Measurements from ENCODE around the gene LIMA1.

Gene LIMA1

DNA sequence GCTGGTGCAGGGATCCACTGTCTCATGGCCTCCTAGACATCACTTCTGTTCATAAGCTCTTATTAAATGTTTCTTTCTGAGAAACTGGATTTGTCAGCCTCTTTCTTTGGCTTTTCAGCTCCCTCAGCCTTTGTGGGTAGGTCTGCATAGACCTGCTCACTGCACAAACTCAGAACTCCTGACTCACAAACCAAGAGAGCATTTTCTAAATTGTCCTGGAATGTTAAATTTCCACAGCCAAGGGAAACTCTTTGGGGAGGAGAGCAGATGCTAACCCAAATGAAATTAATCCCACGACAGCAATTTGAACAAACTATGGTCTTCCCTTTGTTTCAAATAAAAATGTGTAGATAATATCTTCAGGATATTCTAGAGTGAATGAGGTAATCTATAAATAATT is 96.6 kb downstream of the LIMA1 start:
- TF ChIP-seq, protein P1, sequence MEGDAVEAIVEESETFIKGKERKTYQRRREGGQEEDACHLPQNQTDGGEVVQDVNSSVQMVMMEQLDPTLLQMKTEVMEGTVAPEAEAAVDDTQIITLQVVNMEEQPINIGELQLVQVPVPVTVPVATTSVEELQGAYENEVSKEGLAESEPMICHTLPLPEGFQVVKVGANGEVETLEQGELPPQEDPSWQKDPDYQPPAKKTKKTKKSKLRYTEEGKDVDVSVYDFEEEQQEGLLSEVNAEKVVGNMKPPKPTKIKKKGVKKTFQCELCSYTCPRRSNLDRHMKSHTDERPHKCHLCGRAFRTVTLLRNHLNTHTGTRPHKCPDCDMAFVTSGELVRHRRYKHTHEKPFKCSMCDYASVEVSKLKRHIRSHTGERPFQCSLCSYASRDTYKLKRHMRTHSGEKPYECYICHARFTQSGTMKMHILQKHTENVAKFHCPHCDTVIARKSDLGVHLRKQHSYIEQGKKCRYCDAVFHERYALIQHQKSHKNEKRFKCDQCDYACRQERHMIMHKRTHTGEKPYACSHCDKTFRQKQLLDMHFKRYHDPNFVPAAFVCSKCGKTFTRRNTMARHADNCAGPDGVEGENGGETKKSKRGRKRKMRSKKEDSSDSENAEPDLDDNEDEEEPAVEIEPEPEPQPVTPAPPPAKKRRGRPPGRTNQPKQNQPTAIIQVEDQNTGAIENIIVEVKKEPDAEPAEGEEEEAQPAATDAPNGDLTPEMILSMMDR (IDR thresholded peaks at IDR 0.05; ENCODE audit: low read depth, low read length, poor library complexity, severe bottlenecking), result no peak
- no peak for TF ChIP-seq EZH2phosphoT487 (IDR thresholded peaks at IDR 0.05; ENCODE audit: borderline replicate concordance, low read length)
- Histone ChIP-seq H3K79me2 (ENCODE audit: control insufficient read depth, low read length) (no peaks in the 10 kb centered on the region), H3K36me3 (ENCODE audit: control insufficient read depth, low read length) (peaks cover 6% of the 10 kb centered on the region), H3F3A (ENCODE audit: control insufficient read depth, insufficient read depth) (no peaks in the 10 kb centered on the region), H3K27me3 (ENCODE audit: control insufficient read depth, low read length) (no peaks in the 10 kb centered on the region), H3K4me2 (ENCODE audit: low read length) (no peak overlapping the region), H3K4me1 (ENCODE audit: control insufficient read depth, low read length) (peaks cover 7% of the 10 kb centered on the region; the same call in 1 of the 2 replicates), H3K27ac (ENCODE audit: low read depth, low read length) (no peak overlapping the region), H3K9me3 (ENCODE audit: control insufficient read depth, insufficient read depth, low read length) (no peaks in the 10 kb centered on the region), H3K9me2 (replicated peaks; ENCODE audit: control insufficient read depth, low read length) (no peaks in the 10 kb centered on the region), H4K20me1 (ENCODE audit: control insufficient read depth, insufficient read depth, low read depth, low read length) (no peaks in the 10 kb centered on the region), H3K4me3 (ENCODE audit: low read length) (no peak overlapping the region)

DNA sequence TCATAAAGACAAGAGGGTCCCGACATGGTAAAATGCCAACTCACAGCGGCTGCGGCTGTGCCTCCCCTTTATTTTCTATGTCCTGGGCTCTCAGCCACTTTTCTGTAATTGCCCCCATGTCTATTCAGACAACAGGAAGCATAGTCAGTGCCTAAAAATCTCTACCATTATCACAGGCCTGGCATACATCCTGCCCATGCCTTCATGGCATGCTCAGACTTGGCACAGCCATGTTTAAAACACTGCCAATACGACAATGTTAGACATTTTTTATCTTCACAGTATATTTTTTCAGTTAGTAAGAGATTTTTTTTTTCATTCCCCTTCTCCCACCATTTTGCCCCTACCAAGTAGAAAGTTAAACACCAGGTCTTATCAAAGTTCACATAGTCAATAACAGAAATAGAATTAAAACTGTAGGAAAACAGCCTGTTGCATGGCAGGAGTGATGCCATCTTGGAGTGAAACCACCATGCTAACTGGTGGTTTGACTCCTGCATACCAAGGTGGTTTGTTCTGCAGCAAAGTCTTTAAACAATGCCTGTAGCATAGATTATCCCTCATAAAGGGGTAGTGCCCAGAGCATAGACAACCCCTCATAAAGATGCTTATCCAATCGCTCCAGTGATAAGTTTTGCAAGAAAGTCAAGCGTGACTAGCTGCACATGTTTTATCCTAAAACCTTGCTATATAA is 97.2 kb downstream of the LIMA1 start:
- no peak overlapping the region for H3K27ac ChIP-seq (ENCODE audit: low read depth, low read length)
- H3K36me3 ChIP-seq (ENCODE audit: control insufficient read depth, low read length), result peaks cover 12% of the 10 kb centered on the region
- H3K4me3 ChIP-seq (ENCODE audit: low read length), result no peak overlapping the region
- H3K9me3 ChIP-seq (ENCODE audit: control insufficient read depth, insufficient read depth, low read length), result no peaks in the 10 kb centered on the region
- no peak for TF ChIP-seq EZH2phosphoT487 (IDR thresholded peaks at IDR 0.05; ENCODE audit: borderline replicate concordance, low read length)
- TF ChIP-seq, protein P1 (IDR thresholded peaks at IDR 0.05; ENCODE audit: low read depth, low read length, poor library complexity, severe bottlenecking), result no peak
- H3K9me2 ChIP-seq (replicated peaks; ENCODE audit: control insufficient read depth, low read length), result no peaks in the 10 kb centered on the region
- H3K27me3 ChIP-seq (ENCODE audit: control insufficient read depth, low read length), result no peaks in the 10 kb centered on the region
- no peak overlapping the region for H3K4me2 ChIP-seq (ENCODE audit: low read length)
- no peaks in the 10 kb centered on the region for H3F3A ChIP-seq (ENCODE audit: control insufficient read depth, insufficient read depth)
- no peaks in the 10 kb centered on the region for H3K79me2 ChIP-seq (ENCODE audit: control insufficient read depth, low read length)
- H3K4me1 ChIP-seq (ENCODE audit: control insufficient read depth, low read length), result peaks cover 7% of the 10 kb centered on the region; the same call in 1 of the 2 replicates
- no peaks in the 10 kb centered on the region for H4K20me1 ChIP-seq (ENCODE audit: control insufficient read depth, insufficient read depth, low read depth, low read length)

DNA sequence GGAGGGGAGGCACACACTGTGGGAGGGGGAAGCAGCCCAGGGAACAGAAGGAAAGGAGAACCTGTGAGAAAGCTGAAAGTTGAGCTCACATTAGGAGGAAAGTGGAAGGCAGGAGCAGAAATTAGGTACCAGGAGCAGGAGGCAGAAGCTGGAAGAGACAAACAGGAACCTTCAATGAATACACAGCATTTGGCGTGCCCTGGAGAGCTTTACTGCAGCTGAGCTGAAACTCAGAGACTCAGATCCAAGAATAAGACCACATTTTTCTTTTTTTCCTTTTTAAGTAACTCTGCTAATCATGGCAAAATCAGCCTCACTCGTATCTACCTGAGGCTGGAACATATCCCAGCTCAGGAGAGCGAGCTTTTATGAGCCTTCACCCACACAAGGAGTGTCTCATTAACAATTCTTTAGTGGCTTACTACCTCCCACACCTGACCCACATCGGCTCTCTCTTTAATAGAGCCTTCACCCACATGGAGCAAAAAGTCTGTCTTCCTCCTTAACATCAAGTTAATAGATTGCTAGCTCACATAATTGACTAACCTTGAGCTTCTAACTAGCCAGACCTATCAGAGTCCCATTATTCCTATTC is 97.9 kb downstream of the LIMA1 start:
- H3K4me2 ChIP-seq (ENCODE audit: low read length), result no peak overlapping the region
- no peak overlapping the region for H3K27ac ChIP-seq (ENCODE audit: low read depth, low read length)
- H3K9me2 ChIP-seq (replicated peaks; ENCODE audit: control insufficient read depth, low read length), result no peaks in the 10 kb centered on the region
- peaks cover 16% of the 10 kb centered on the region for H3K36me3 ChIP-seq (ENCODE audit: control insufficient read depth, low read length)
- peaks cover 7% of the 10 kb centered on the region; the same call in 1 of the 2 replicates for H3K4me1 ChIP-seq (ENCODE audit: control insufficient read depth, low read length)
- no peaks in the 10 kb centered on the region for H3F3A ChIP-seq (ENCODE audit: control insufficient read depth, insufficient read depth)
- H4K20me1 ChIP-seq (ENCODE audit: control insufficient read depth, insufficient read depth, low read depth, low read length), result no peaks in the 10 kb centered on the region
- no peaks in the 10 kb centered on the region for H3K27me3 ChIP-seq (ENCODE audit: control insufficient read depth, low read length)
- no peaks in the 10 kb centered on the region for H3K79me2 ChIP-seq (ENCODE audit: control insufficient read depth, low read length)
- TF ChIP-seq, protein P1 (IDR thresholded peaks at IDR 0.05; ENCODE audit: low read depth, low read length, poor library complexity, severe bottlenecking), result no peak
- TF ChIP-seq EZH2phosphoT487 (IDR thresholded peaks at IDR 0.05; ENCODE audit: borderline replicate concordance, low read length), result no peak
- H3K4me3 ChIP-seq (ENCODE audit: low read length), result no peak overlapping the region
- H3K9me3 ChIP-seq (ENCODE audit: control insufficient read depth, insufficient read depth, low read length), result no peaks in the 10 kb centered on the region
